ENCODE data around the gene HMOX1. TPM values are rescaled to one million over a fixed set of nuclear protein-coding genes. Genes with fewer than 3 reads are reported as not detected.

HMOX1 gene
- total and polyA plus RNA-seq, 2 donors (not counting 3 experiments of a cell fraction or from before 2014, with no cell fraction given): 41.1 to 69.1 TPM

DNA sequence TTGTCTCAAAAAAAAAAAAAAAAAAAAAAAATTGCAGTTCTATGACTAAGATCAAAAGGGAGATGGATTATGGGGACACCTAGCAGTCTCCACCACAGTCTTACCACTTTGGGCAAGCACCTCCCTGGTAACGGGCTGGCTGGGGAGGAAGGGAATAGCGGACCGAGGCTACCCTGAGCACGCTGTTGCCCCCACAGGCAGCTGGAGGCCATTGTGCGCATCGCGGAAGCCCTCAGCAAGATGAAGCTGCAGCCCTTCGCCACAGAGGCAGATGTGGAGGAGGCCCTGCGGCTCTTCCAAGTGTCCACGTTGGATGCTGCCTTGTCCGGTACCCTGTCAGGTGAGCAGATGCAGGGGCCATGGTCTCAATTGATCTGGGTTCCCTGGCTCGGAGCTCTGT lies 40.2 kb downstream of the HMOX1 start:
- Histone ChIP-seq H3K36me3 (ENCODE audit: control insufficient read depth in 2 of 2, extremely low read depth in 1 of 2, insufficient read depth in 2 of 2, low read length in 2 of 2) (peaks cover 10 to 38% of the 10 kb centered on the region in 2 experiments), H3K4me1 (ENCODE audit: control insufficient read depth, extremely low read depth, insufficient read depth, low read length) (no peaks in the 10 kb centered on the region), H3K4me3 (replicated peaks in 1 of 3; ENCODE audit: insufficient read depth in 1 of 3, low read depth in 1 of 3, low read length in 3 of 3) (no peak overlapping the region), H3K79me2 (ENCODE audit: control insufficient read depth, insufficient read depth, low read length) (no peaks in the 10 kb centered on the region), H2AFZ (ENCODE audit: low read depth, low read length) (no peak overlapping the region), H3K9me3 (replicated peaks; ENCODE audit: control insufficient read depth, insufficient read depth, low read length) (no peaks in the 10 kb centered on the region), H3K9ac (replicated peaks; ENCODE audit: extremely low read depth, insufficient read depth, low read length) (no peak overlapping the region), H3K4me2 (ENCODE audit: insufficient read depth, low read length) (no peak overlapping the region), H3K27me3 (ENCODE audit: control insufficient read depth in 2 of 2, insufficient read depth in 2 of 2, low read length in 2 of 2) (no peaks in the 10 kb centered on the region), H3K27ac (ENCODE audit: insufficient read depth, low read depth, low read length) (no peak overlapping the region), H3K9me1 (replicated peaks; ENCODE audit: control insufficient read depth, extremely low read depth, insufficient read depth, low read length) (no peaks in the 10 kb centered on the region), H4K20me1 (replicated peaks; ENCODE audit: control insufficient read depth, extremely low read depth, insufficient read depth, low read length) (no peaks in the 10 kb centered on the region)
- ChIA-PET POLR2A (no interaction called here), CTCF (interaction anchor here (1.1 to 5.0 kb wide), 3 partner anchors 9 to 161 kb away, joined by 3 to 27 read pairs (median 4); no protein-coding TSS in a partner anchor)
- intact Hi-C loops (cut with micrococcal nuclease): no loop called here
- BruUV-seq (replicated peaks): no TSS peak
- TF ChIP-seq MYC (IDR thresholded peaks at IDR 0.05; ENCODE audit: low read depth, low read length) (no peak), POLR2AphosphoS5 (IDR thresholded peaks at IDR 0.05; ENCODE audit: insufficient read depth, low read depth, low read length) (no peak), POLR2A (IDR thresholded peaks at IDR 0.05; ENCODE audit: low read depth, low read length) (no peak)
- no peak for DNase-seq (ENCODE audit: low read depth, low spot score)
- FAIRE-seq: no peak
- dilution Hi-C loops (cut with MboI; ENCODE audit: extremely low pct_ligation_motif_present, low sequenced_read_pairs): no loop called here

GRCh38 chr22:35422145-35422544 lies 41.2 kb downstream of the HMOX1 start:
- H3K4me1 ChIP-seq (ENCODE audit: control insufficient read depth, extremely low read depth, insufficient read depth, low read length): no peaks in the 10 kb centered on the region
- CTCF ChIA-PET: interaction anchor here (5.0 kb wide), 1 partner anchor 8 kb away, joined by 27 read pairs; no protein-coding TSS in a partner anchor
- H2AFZ ChIP-seq (ENCODE audit: low read depth, low read length): no peak overlapping the region
- DNase-seq (ENCODE audit: low read depth, low spot score): no peak
- dilution Hi-C loops (cut with MboI; ENCODE audit: extremely low pct_ligation_motif_present, low sequenced_read_pairs) (no loop called here), intact Hi-C loops (cut with micrococcal nuclease) (no loop called here)
- no peak overlapping the region for H3K4me3 ChIP-seq (replicated peaks in 1 of 3; ENCODE audit: insufficient read depth in 1 of 3, low read depth in 1 of 3, low read length in 3 of 3)
- FAIRE-seq: no peak
- no TSS peak for BruUV-seq (replicated peaks)
- H3K36me3 ChIP-seq (ENCODE audit: control insufficient read depth in 2 of 2, extremely low read depth in 1 of 2, insufficient read depth in 2 of 2, low read length in 2 of 2): peaks cover 12 to 33% of the 10 kb centered on the region in 2 experiments
- H3K27ac ChIP-seq (ENCODE audit: insufficient read depth, low read depth, low read length): no peak overlapping the region
- no peaks in the 10 kb centered on the region for H3K9me3 ChIP-seq (replicated peaks; ENCODE audit: control insufficient read depth, insufficient read depth, low read length)
- TF ChIP-seq FOS (IDR thresholded peaks at IDR 0.05; ENCODE audit: borderline replicate concordance, insufficient read depth, low read length): no peak
- no peak for TF ChIP-seq POLR2A (IDR thresholded peaks at IDR 0.05; ENCODE audit: low read depth, low read length)
- no peak for TF ChIP-seq POLR2AphosphoS5 (IDR thresholded peaks at IDR 0.05; ENCODE audit: insufficient read depth, low read depth, low read length)
- H3K9ac ChIP-seq (replicated peaks; ENCODE audit: extremely low read depth, insufficient read depth, low read length): no peak overlapping the region
- H3K27me3 ChIP-seq (ENCODE audit: control insufficient read depth in 2 of 2, insufficient read depth in 2 of 2, low read length in 2 of 2): no peaks in the 10 kb centered on the region
- H3K4me2 ChIP-seq (ENCODE audit: insufficient read depth, low read length): no peak overlapping the region
- H3K9me1 ChIP-seq (replicated peaks; ENCODE audit: control insufficient read depth, extremely low read depth, insufficient read depth, low read length): no peaks in the 10 kb centered on the region
- H3K79me2 ChIP-seq (ENCODE audit: control insufficient read depth, insufficient read depth, low read length): no peaks in the 10 kb centered on the region
- POLR2A ChIA-PET: no interaction called here
- no peaks in the 10 kb centered on the region for H4K20me1 ChIP-seq (replicated peaks; ENCODE audit: control insufficient read depth, extremely low read depth, insufficient read depth, low read length)

Measured in endothelial cell of umbilical vein (primary cell).